SW 1271 (cell line): ENCODE results near the gene NR3C1.

Experiments used
- DNase-seq, 2 experiments: peaks; one replicate each; lab custom pipeline; 2025; lab: John Stamatoyannopoulos, UW

The NR3C1 gene

DNA sequence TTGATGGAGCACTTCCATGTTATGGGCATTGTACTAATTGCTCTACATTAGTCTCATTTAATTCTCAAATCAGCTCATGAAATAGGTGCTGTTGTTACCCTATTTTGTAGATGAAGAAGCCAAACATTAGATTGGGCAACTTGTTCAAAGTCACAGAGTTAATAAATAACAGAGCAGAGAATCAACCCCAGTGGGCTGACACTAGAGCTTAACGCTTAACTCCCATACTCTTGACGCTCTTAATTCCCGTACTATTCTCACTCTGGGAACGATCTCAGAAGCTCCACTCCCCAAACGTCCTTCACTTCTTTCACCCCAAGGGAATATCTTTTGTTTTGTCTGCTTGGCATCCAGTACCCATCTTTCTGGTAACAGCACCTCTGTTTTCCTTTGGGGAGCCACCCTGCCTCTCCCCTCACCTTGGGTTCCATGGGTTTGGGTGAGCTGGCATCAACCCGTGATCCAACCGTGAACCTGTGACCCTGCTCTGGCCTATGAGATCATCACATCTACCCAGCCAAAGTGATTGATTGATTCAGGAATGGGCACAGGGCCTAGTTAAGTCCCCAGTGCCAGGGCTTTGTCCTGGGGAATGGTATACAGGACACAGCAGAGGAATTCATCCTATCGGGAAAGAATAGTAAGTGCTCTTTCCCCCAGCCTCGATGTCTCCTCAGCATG is 169.2 kb downstream of the NR3C1 start:
- DNase-seq, result no peak

DNA sequence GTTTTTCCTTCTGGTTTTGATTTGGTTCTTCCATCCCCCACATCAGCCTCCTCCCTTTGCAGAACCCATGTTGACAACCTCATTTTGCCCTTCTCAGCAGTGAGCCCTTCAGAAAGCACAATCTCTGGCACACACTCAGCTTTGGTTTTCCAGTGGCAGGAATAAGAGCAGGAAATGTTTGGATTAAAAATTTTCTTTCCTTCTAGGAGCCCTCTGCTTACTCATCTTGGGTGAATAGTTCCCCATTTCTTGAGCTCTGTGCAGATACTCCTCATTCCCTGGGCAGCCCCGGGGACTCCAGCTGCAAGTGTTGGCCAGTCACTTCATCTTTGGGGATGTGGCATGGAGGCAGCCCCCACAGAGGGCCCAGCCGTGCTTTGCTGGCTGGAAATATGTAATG is 170.5 kb downstream of the NR3C1 start:
- no peak for DNase-seq

DNA sequence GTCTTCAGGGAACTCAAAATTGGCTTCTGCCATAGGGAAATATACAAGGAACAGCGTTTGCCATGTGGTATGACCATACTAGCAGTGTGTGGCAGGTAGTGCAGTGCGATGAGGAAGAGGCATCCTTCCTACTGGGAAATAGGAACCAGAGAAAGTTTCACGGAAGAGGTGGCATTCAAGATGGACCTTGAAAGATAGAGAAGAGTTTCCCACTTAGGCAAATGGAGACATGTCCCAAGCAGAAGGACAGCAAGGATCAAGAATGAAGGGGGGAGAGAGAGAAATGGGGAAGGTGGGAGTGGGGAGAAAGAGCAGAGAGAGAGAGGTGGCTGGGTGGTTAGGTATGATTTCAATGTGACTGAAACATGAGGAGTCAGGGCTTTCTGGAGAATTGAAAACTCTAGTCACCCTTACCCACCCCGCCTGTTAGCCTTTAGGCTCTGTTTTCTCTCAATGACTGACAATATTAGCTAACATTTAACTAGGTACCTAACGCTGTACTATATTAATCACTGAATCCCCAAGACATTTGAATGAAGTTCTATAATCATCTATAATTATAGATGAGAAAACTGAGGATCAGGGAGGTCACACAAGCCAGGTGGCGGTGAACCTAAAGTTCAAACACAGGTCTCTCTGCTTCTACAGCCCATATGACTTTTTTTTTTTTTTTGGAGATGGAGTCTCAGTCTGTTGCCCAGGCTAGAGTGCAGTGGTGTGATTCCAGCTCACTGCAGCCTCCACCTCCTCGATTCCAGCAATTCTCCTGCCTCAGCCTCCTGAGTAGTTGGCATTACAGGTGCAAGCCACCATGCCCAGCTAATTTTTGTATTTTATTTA is 171.3 kb downstream of the NR3C1 start:
- DNase-seq, result no peak

DNA sequence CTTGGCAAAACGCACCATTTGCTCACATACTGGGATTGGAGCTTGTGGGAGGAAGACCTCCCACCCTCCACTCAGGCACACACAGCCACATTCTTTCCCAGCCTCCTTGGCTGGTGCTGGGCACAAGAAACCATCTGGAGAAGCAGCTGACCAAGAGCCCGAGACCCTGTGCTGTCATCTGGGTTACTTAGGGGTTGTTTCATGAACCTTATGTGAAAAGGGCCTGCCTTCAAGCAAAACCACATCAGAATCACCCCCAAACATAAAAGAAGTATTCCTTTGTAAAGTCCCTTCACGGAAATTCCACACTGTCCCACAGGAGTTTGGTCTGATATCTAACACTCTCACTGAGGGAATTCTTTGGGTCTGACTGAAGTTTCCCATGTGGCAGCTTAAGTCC is 172.1 kb downstream of the NR3C1 start:
- no peak for DNase-seq

DNA sequence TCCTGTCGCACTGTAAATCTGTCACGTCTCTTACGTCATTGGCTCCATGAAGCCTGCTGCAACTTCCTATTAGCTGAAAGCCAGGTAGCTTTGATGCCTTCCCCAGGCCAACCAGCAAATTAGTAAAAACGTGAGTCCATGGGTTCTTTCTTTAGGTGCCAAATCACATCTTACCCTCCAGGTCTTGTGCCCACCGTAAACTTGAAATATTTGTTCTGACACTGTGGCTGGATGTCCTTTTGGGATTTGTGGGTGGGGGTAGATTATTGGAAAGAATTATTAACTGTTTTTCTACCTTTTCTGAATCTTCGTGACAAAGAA is 172.8 kb downstream of the NR3C1 start:
- no peak for DNase-seq

- DNase-seq, result no peak
Measured at GRCh38 chr5:143229896-143230675, 173.4 kb downstream of the NR3C1 start.

DNA sequence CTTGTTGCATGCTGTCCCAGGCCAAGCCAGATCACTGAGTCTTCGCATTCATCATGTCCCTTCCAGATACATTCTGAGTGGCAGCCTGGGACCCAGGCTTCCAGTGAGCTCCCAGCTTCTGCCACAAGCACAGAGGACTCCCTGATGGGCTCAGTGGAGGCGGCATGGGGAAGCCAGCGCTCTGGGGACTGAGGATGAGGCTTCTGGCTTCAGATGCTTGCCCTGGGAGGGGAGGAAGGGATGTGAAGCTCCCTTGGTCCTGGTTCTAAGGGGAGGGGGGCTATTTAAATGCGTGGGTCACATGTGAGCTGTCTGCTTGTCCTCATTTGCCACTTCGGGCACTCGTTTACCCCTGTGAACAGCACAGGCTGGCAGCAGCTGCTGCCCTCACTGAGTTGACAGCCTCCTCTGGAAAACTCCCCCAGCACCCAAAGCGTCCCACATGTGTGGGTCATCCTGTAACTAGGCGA is 174.0 kb downstream of the NR3C1 start:
- no peak for DNase-seq

GRCh38 chr5:143228597-143229293 is 174.7 kb downstream of the NR3C1 start:
- no peak for DNase-seq
